SK-N-SH treated with all-trans-retinoic acid at 6 μM for 48 hours (cell line): Measurements from ENCODE around the gene ASCL2.

ENCODE experiments used
- ARNTL ChIP-seq: fragments of 450-650 bp; formaldehyde crosslinking; IDR thresholded peaks from 2 replicates; pipeline ENCODE4 v1.5.0; 2020; ENCODE audit warnings: low read depth, mild to moderate bottlenecking, moderate library complexity, borderline replicate concordance
- CSDC2 ChIP-seq: fragments of 250-450 bp; sonication (Bioruptor Pico); IDR thresholded peaks from 2 replicates; pipeline ENCODE4 v1.5.0; 2020; ENCODE audit warnings: mild to moderate bottlenecking, moderate library complexity
- ISL1 ChIP-seq: fragments of 250-450 bp; sonication (Bioruptor Pico); IDR thresholded peaks from 2 replicates; pipeline ENCODE4 v2.1.2; 2022; ENCODE audit warnings: mild to moderate bottlenecking, moderate library complexity
- OSR1 ChIP-seq: fragments of 250-450 bp; sonication (Bioruptor Pico); IDR thresholded peaks from 2 replicates; pipeline ENCODE4 v1.8.0; 2022; ENCODE audit warnings: moderate library complexity, mild to moderate bottlenecking, inconsistent platforms
- PATZ1 ChIP-seq: fragments of 250-450 bp; sonication (Bioruptor Pico); IDR thresholded peaks from 2 replicates; pipeline ENCODE4 v1.8.0; 2020; ENCODE audit warnings: mild to moderate bottlenecking, moderate library complexity, borderline replicate concordance
- SNAI2 ChIP-seq: fragments of 250-450 bp; sonication (Bioruptor Pico); IDR thresholded peaks from 2 replicates; pipeline ENCODE4 v1.5.0; 2020; ENCODE audit warnings: mild to moderate bottlenecking, moderate library complexity
- ZC3H10 ChIP-seq: fragments of 250-450 bp; sonication (Bioruptor Pico); IDR thresholded peaks from 2 replicates; pipeline ENCODE4 v1.5.1; 2021; ENCODE audit warnings: mild to moderate bottlenecking, moderate library complexity
- ZFP30 ChIP-seq: fragments of 450-650 bp; formaldehyde crosslinking; IDR thresholded peaks from 2 replicates; pipeline ENCODE4 v1.5.0; 2022; ENCODE audit warnings: mild to moderate bottlenecking, moderate library complexity
- ZNF70 ChIP-seq: fragments of 450-650 bp; formaldehyde crosslinking; IDR thresholded peaks from 2 replicates; pipeline ENCODE4 v1.5.0; 2020; ENCODE audit warnings: mild to moderate bottlenecking, moderate library complexity
- ZNF8 ChIP-seq: fragments of 450-650 bp; formaldehyde crosslinking; IDR thresholded peaks from 2 replicates; pipeline ENCODE4 v1.5.0; 2020; ENCODE audit warnings: mild to moderate bottlenecking, moderate library complexity

GRCh38 chr11:2299773-2300172 lies 29.4 kb upstream of the ASCL2 start:
- no peak for TF ChIP-seq SNAI2 (CRISPR knock-in tag)
- no peak for TF ChIP-seq PATZ1 (CRISPR knock-in tag)
- no peak for TF ChIP-seq ZNF70 (CRISPR knock-in tag)
- no peak for TF ChIP-seq ZFP30 (CRISPR knock-in tag)
- TF ChIP-seq ISL1 (CRISPR knock-in tag): no peak
- no peak for TF ChIP-seq CSDC2 (CRISPR knock-in tag)
- TF ChIP-seq OSR1 (CRISPR knock-in tag): no peak
- no peak for TF ChIP-seq ARNTL (CRISPR knock-in tag)
- TF ChIP-seq ZNF8: no peak
- no peak for TF ChIP-seq ZC3H10
